ENCODE data around the gene PRR23E. TPM values are rescaled to one million over a fixed set of nuclear protein-coding genes. Genes with fewer than 3 reads are reported as not detected.

PRR23E gene
- total and polyA plus RNA-seq, 7 donors = not detected

DNA sequence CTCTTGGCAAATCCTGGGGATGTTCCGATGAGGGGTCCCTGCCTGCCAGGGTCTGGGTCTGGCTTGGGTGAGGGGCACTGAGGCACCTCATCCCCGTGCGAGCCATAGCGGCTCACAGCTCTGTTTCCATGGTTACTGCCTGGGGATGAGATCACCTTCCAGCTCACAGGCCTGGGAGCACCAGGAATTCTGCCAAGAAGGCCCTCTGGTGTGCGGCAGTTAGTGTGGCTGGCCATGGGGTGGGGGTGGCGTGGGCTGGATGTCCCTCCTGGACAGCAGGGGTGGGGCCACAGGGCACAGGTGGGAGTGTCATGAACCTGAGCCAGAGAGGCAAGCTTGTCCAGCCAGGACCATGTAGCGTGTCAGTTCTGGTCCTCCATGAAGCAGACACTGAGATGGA is 22.1 kb upstream of the PRR23E start:
- no peaks in the 10 kb centered on the region for H3K9me3 ChIP-seq
- H3K27ac ChIP-seq = no peak overlapping the region
- no peak for TF ChIP-seq POLR2AphosphoS5 (IDR thresholded peaks at IDR 0.05)
- no peak for TF ChIP-seq EP300 (IDR thresholded peaks at IDR 0.05)
- TF ChIP-seq POLR2A (IDR thresholded peaks at IDR 0.05) = no peak
- TF ChIP-seq, protein P1, sequence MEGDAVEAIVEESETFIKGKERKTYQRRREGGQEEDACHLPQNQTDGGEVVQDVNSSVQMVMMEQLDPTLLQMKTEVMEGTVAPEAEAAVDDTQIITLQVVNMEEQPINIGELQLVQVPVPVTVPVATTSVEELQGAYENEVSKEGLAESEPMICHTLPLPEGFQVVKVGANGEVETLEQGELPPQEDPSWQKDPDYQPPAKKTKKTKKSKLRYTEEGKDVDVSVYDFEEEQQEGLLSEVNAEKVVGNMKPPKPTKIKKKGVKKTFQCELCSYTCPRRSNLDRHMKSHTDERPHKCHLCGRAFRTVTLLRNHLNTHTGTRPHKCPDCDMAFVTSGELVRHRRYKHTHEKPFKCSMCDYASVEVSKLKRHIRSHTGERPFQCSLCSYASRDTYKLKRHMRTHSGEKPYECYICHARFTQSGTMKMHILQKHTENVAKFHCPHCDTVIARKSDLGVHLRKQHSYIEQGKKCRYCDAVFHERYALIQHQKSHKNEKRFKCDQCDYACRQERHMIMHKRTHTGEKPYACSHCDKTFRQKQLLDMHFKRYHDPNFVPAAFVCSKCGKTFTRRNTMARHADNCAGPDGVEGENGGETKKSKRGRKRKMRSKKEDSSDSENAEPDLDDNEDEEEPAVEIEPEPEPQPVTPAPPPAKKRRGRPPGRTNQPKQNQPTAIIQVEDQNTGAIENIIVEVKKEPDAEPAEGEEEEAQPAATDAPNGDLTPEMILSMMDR (IDR thresholded peaks at IDR 0.05) = no peak
- H3K4me1 ChIP-seq = peaks cover 0 to 8% (median 0%) of the 10 kb centered on the region in 4 donors
- 30 to 56% methylated on average over 7 of the region's 7 CpGs for WGBS, 2 donors
- peaks cover 0 to 16% (median 12%) of the 10 kb centered on the region in 3 donors for H3K27me3 ChIP-seq
- H3K36me3 ChIP-seq = no peaks in the 10 kb centered on the region
- DNase-seq = no peak
- no peak overlapping the region for H3K4me3 ChIP-seq
- intact Hi-C loops (cut with DNase I) = no loop called here

DNA sequence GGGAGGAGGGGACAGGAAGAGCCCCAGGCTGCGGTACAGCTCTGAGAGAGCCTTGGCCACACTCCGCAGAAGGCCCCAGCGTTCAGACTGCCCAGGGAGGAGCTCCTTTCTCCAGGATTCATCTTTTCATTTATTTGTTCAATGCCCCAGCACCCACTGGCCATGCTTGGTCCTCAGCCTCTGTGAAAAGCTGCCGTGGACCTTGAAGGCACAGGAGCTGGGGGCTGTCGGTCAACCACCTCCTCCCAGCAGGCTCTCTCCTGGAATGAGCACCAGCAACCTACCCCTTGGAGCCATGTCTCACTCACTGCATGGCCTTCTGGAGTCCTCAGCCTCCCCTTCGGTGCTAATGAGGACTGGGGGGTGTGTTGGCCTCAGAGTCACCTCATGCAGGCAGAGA is 21.6 kb upstream of the PRR23E start:
- Histone ChIP-seq H3K4me3 (no peak overlapping the region), H3K27ac (no peak overlapping the region), H3K27me3 (peaks cover 0 to 16% (median 12%) of the 10 kb centered on the region in 3 donors), H3K4me1 (peaks cover 0 to 8% (median 0%) of the 10 kb centered on the region in 4 donors), H3K9me3 (no peaks in the 10 kb centered on the region), H3K36me3 (no peaks in the 10 kb centered on the region)
- no peak for TF ChIP-seq POLR2AphosphoS5 (IDR thresholded peaks at IDR 0.05)
- TF ChIP-seq, protein P1 (IDR thresholded peaks at IDR 0.05) = no peak
- no peak for TF ChIP-seq POLR2A (IDR thresholded peaks at IDR 0.05)
- TF ChIP-seq EP300 (IDR thresholded peaks at IDR 0.05) = no peak
- intact Hi-C loops (cut with DNase I) = no loop called here
- DNase-seq = no peak
- 73 to 80% methylated on average over 6 of the region's 6 CpGs for WGBS, 2 donors

DNA sequence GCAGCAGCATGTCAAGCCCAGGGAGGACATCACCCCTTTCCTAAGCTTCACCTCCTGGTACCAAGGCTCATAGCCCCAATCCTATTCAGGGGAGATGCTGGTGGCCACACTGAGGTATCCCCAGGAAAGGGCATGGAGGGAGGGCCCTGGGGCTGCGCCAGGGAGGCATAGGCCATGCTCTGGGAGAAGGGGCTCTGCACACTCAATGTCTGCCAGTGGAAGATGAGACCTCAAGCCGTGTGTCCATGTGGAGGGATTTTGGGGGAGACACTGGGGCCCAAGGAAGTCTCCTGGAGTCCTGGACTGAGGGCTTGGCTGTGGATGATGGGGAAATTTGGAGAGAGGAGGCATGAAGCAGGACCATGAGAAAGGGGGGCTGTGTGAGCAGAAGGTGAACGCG is 21.2 kb upstream of the PRR23E start:
- H3K4me1 ChIP-seq = peaks cover 0 to 8% (median 0%) of the 10 kb centered on the region in 4 donors
- WGBS, 2 donors = 91 to 92% methylated on average over 4 of the region's 4 CpGs
- intact Hi-C loops (cut with DNase I) = no loop called here
- no peak for TF ChIP-seq POLR2AphosphoS5 (IDR thresholded peaks at IDR 0.05)
- no peak for TF ChIP-seq EP300 (IDR thresholded peaks at IDR 0.05)
- TF ChIP-seq, protein P1 (IDR thresholded peaks at IDR 0.05) = no peak
- no peak for TF ChIP-seq POLR2A (IDR thresholded peaks at IDR 0.05)
- no peak overlapping the region for H3K27ac ChIP-seq
- H3K9me3 ChIP-seq = no peaks in the 10 kb centered on the region
- H3K36me3 ChIP-seq = no peaks in the 10 kb centered on the region
- no peak overlapping the region for H3K4me3 ChIP-seq
- peaks cover 0 to 16% (median 12%) of the 10 kb centered on the region in 3 donors for H3K27me3 ChIP-seq
- DNase-seq = no peak

DNA sequence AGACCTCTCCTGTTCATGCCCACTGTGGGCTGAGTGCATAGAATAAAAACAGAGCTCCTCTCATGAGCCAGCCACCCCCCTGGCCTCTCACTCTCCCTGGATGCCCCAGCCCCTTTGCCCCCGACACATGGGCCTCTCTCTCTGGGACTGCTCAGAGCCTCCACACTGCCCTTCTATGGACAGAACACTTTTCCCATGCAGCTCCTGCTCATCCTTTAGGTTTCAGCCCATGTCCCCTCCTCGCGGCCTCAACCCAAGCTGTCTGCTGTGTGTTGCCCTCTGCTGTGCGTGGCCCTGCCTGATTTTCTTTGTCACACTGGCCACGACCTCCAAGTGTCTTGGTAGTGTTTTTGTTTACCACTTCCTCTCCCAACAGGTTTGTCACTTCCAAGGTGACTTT is 20.7 kb upstream of the PRR23E start:
- Histone ChIP-seq H3K4me3 (no peak overlapping the region), H3K36me3 (no peaks in the 10 kb centered on the region), H3K27me3 (peaks cover 0 to 16% (median 12%) of the 10 kb centered on the region in 3 donors), H3K4me1 (peaks cover 0 to 8% (median 0%) of the 10 kb centered on the region in 4 donors), H3K9me3 (no peaks in the 10 kb centered on the region), H3K27ac (no peak overlapping the region)
- TF ChIP-seq EP300 (IDR thresholded peaks at IDR 0.05) (no peak), POLR2AphosphoS5 (IDR thresholded peaks at IDR 0.05) (no peak), POLR2A (IDR thresholded peaks at IDR 0.05) (no peak)
- TF ChIP-seq, protein P1 (IDR thresholded peaks at IDR 0.05) = no peak
- WGBS, 2 donors = 83% methylated on average over 5 of the region's 5 CpGs
- DNase-seq = no peak
- intact Hi-C loops (cut with DNase I) = no loop called here
